Keratinocyte (primary cell): ENCODE data around the gene PRM1. TPM values are rescaled to one million over a fixed set of nuclear protein-coding genes. Genes with fewer than 3 reads are reported as not detected.
"Not testable (repeated sequence)": the region's sequence is repeated elsewhere in the genome, so short reads cannot be mapped to it uniquely, and the experiment has no call there.

Experiments
- DNase-seq: peaks from one replicate; pipeline ENCODE4 v3.0.0-alpha.2; 2011; ENCODE audit warnings: low read depth, missing footprints, low spot score
- FAIRE-seq: peaks from 2 replicates; lab custom pipeline; 2011; peaks lifted over from hg19 to GRCh38; lab: Jason Lieb, UNC
- H2AFZ ChIP-seq: 2 replicates; pipeline ENCODE4 v1.6.0; 2012; ENCODE audit warnings: low read length, control low read depth, inconsistent platforms; ENCODE audit not compliant: control insufficient read depth
- H3K27ac ChIP-seq: 2 replicates; pipeline ENCODE4 v1.5.1; 2011; ENCODE audit warnings: low read length; ENCODE audit not compliant: control insufficient read depth, insufficient read depth
- H3K27me3 ChIP-seq: 3 replicates; pipeline ENCODE4 v1.6.0; 2011; ENCODE audit warnings: low read length; ENCODE audit not compliant: control insufficient read depth, insufficient read depth; ENCODE audit errors: extremely low read depth
- H3K36me3 ChIP-seq, 2 experiments: 2 replicates in 1 of 2; 3 replicates in 1 of 2; pipeline ENCODE4 v1.5.1; 2011; ENCODE audit warnings: low read length in 2 of 2, mild to moderate bottlenecking in 1 of 2; ENCODE audit not compliant: control insufficient read depth in 2 of 2, insufficient read depth in 2 of 2; ENCODE audit errors: extremely low read depth in 1 of 2
- H3K4me1 ChIP-seq: 3 replicates; pipeline ENCODE4 v1.5.1; 2011; ENCODE audit warnings: low read length; ENCODE audit not compliant: control insufficient read depth, insufficient read depth; ENCODE audit errors: extremely low read depth
- H3K4me2 ChIP-seq: 3 replicates; pipeline ENCODE4 v1.6.0; 2011; ENCODE audit warnings: low read depth, low read length; ENCODE audit not compliant: control insufficient read depth, insufficient read depth; ENCODE audit errors: extremely low read depth
- H3K4me3 ChIP-seq, 3 experiments: fragments of 200-600 bp in 1 of 3; sonication (generic) in 1 of 3; 2 replicates in 2 of 3; 3 replicates in 1 of 3; pipeline ENCODE4 v1.5.1; 2011 to 2016; ENCODE audit warnings: low read length in 3 of 3, mild to moderate bottlenecking in 3 of 3, control low read depth in 2 of 3, inconsistent platforms in 1 of 3, low read depth in 1 of 3, mixed read lengths in 1 of 3, mixed run types in 1 of 3, moderate library complexity in 1 of 3; ENCODE audit not compliant: control insufficient read depth in 2 of 3, insufficient read depth in 2 of 3; ENCODE audit errors: extremely low read depth in 1 of 3
- H3K79me2 ChIP-seq: 2 replicates; pipeline ENCODE4 v1.6.0; 2012; ENCODE audit warnings: low read length; ENCODE audit not compliant: control insufficient read depth, insufficient read depth
- H3K9ac ChIP-seq: 3 replicates; pipeline ENCODE4 v1.6.0; 2011; ENCODE audit warnings: low read length; ENCODE audit not compliant: control insufficient read depth, insufficient read depth; ENCODE audit errors: extremely low read depth
- H3K9me1 ChIP-seq: 3 replicates; pipeline ENCODE4 v1.6.0; 2011; ENCODE audit warnings: low read length; ENCODE audit not compliant: control insufficient read depth, insufficient read depth; ENCODE audit errors: extremely low read depth
- H3K9me3 ChIP-seq: 2 replicates; pipeline ENCODE4 v1.5.1; 2012; ENCODE audit warnings: low read depth, low read length; ENCODE audit not compliant: control insufficient read depth
- H4K20me1 ChIP-seq: 3 replicates; pipeline ENCODE4 v1.6.0; 2011; ENCODE audit warnings: low read length; ENCODE audit not compliant: control insufficient read depth, insufficient read depth; ENCODE audit errors: extremely low read depth
- EZH2 ChIP-seq: IDR thresholded peaks from one replicate; pipeline ENCODE4 v1.6.1; 2012; ENCODE audit warnings: inconsistent platforms, mild to moderate bottlenecking, low read length, moderate library complexity
- dilution Hi-C: fragments of 300-500 bp; cut with MboI; formaldehyde crosslinking; loops from one replicate; pipeline ENCODE4 v1.7.0; 2020; ENCODE audit warnings: low sequenced_read_pairs; ENCODE audit not compliant: extremely low pct_ligation_motif_present
- polyA plus RNA-seq, 5 experiments: library from polyadenylated mRNA; depleted of rRNA in 3 of 5; stranded (reverse) in 3 of 5; stranded (forward) in 1 of 5; unstranded in 1 of 5; fragments of >200 nt; gene quantifications; 1 replicate in 1 of 5; 2 replicates in 3 of 5; 3 replicates in 1 of 5; pipeline versions ENCODE4 v1.2.1 to v1.2.3, GENCODE V29; 2011 to 2012; ENCODE audit warnings: missing spikeins in 2 of 5, low read depth in 1 of 5, low replicate concordance in 1 of 5
- TF ChIP-seq, protein P1 (sequence below), 3 experiments: IDR thresholded peaks in 1 of 3; conservative IDR thresholded peaks in 1 of 3; optimal IDR thresholded peaks in 1 of 3; 2 replicates in 2 of 3; 3 replicates in 1 of 3; pipeline versions ENCODE3 to v1.5.1; 2011; ENCODE audit warnings: low read length in 3 of 3, mild to moderate bottlenecking in 3 of 3, moderate library complexity in 2 of 3, control low read depth in 1 of 3, inconsistent platforms in 1 of 3; ENCODE audit not compliant: insufficient read depth in 2 of 3; ENCODE audit errors: extremely low read depth in 1 of 3

Gene PRM1
- polyA plus RNA-seq, 1 donor (not counting 4 experiments of a cell fraction or from before 2014, with no cell fraction given) = not detected

DNA sequence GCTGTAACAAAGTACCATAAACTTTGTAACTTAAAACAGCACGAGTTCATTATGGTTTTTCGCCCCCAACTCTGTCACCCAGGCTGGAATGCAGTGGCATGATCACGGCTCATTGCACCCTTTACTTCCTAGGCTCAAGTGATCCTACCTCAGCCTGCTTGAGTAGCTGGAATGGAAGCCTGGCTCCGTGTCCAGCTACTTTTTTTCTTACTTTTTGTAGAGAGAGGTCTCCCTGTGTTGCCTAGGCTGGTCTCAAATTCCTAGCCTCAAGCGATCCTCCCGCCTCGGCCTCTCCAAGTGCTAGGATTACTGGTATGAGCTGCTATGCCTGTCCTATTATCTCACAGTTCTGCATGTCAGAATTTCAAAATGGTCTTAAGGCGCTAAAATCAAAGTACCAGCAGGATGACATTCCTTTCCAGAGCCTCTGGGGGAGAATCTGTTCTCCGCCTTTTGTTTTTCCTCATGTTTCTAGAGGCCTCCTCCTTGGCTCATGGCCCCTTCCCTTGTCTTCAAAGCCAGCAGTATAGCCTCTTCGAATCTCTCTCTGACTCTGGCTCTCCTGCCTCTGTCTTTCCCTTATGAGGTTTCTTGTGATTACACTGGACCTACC is 10.1 kb upstream of the PRM1 start:
- no peak for FAIRE-seq
- Histone ChIP-seq H3K4me2 (no peak overlapping the region), H3K9me3 (no peaks in the 10 kb centered on the region), H3K4me1 (no peaks in the 10 kb centered on the region), H3K4me3 (no peak overlapping the region), H4K20me1 (no peaks in the 10 kb centered on the region), H3K79me2 (no peaks in the 10 kb centered on the region), H3K27me3 (peaks cover 4% of the 10 kb centered on the region), H3K36me3 (no peaks in the 10 kb centered on the region), H3K9ac (no peak overlapping the region), H3K27ac (no peak overlapping the region), H2AFZ (no peak overlapping the region), H3K9me1 (no peaks in the 10 kb centered on the region)
- TF ChIP-seq, protein P1, sequence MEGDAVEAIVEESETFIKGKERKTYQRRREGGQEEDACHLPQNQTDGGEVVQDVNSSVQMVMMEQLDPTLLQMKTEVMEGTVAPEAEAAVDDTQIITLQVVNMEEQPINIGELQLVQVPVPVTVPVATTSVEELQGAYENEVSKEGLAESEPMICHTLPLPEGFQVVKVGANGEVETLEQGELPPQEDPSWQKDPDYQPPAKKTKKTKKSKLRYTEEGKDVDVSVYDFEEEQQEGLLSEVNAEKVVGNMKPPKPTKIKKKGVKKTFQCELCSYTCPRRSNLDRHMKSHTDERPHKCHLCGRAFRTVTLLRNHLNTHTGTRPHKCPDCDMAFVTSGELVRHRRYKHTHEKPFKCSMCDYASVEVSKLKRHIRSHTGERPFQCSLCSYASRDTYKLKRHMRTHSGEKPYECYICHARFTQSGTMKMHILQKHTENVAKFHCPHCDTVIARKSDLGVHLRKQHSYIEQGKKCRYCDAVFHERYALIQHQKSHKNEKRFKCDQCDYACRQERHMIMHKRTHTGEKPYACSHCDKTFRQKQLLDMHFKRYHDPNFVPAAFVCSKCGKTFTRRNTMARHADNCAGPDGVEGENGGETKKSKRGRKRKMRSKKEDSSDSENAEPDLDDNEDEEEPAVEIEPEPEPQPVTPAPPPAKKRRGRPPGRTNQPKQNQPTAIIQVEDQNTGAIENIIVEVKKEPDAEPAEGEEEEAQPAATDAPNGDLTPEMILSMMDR (optimal IDR thresholded peaks at IDR 0.05 in 1 of 3, IDR thresholded peaks at IDR 0.05 in 1 of 3, conservative IDR thresholded peaks at IDR 0.05 in 1 of 3; ENCODE audit: extremely low read depth in 1 of 3, insufficient read depth in 2 of 3, low read length in 3 of 3) = no peak
- TF ChIP-seq EZH2 = no peak
- DNase-seq = no peak
- dilution Hi-C loops = no loop called here

DNA sequence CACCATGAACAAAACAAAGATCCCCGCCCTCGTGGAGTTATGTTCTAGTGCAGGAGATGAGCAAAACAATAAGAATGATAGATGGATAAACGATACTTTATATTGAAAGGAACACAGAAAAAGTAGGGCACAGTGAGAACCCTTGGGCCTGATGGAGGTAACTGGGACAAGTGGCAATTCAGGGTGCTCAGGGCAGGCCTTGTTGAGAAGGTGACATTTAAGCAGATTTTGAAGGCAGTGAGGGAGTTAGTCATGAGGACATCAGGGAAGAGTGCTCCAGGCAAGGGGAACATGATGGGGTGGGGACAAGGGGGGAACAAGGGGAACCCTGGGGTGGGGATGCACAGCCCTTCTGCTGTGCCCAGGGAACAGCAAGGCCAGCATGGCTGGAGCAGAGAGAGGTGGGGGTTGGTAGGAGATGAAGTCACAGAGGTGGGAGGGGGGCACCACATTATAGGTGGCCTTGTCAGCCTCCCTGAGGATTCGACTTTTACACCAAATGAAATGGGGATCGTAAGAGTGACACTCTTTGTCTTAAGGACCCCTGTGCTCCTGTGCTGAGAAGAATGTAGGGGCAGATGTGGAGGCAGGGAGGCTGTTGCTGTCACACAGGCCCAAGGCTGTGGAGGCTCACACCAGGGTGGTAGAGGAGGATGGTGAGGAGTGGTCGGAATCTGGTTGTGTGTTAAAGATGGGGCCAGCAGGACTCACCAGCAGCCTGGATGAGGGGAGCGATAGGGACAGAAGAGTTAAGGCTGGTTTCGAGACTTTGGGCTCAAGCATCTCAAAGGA is 9.2 kb upstream of the PRM1 start:
- DNase-seq (no peak), FAIRE-seq (no peak)
- no peaks in the 10 kb centered on the region for H3K79me2 ChIP-seq
- H4K20me1 ChIP-seq = no peaks in the 10 kb centered on the region
- no peak overlapping the region for H2AFZ ChIP-seq
- no peak overlapping the region for H3K4me3 ChIP-seq
- H3K9me3 ChIP-seq = no peaks in the 10 kb centered on the region
- peaks cover 4% of the 10 kb centered on the region for H3K27me3 ChIP-seq
- no peak overlapping the region for H3K9ac ChIP-seq
- no peak overlapping the region for H3K27ac ChIP-seq
- no peaks in the 10 kb centered on the region for H3K4me1 ChIP-seq
- H3K4me2 ChIP-seq = no peak overlapping the region
- no peaks in the 10 kb centered on the region for H3K9me1 ChIP-seq
- dilution Hi-C loops = no loop called here
- H3K36me3 ChIP-seq = no peaks in the 10 kb centered on the region
- TF ChIP-seq, protein P1 (optimal IDR thresholded peaks at IDR 0.05 in 1 of 3, IDR thresholded peaks at IDR 0.05 in 1 of 3, conservative IDR thresholded peaks at IDR 0.05 in 1 of 3; ENCODE audit: extremely low read depth in 1 of 3, insufficient read depth in 2 of 3, low read length in 3 of 3) = no peak
- no peak for TF ChIP-seq EZH2

DNA sequence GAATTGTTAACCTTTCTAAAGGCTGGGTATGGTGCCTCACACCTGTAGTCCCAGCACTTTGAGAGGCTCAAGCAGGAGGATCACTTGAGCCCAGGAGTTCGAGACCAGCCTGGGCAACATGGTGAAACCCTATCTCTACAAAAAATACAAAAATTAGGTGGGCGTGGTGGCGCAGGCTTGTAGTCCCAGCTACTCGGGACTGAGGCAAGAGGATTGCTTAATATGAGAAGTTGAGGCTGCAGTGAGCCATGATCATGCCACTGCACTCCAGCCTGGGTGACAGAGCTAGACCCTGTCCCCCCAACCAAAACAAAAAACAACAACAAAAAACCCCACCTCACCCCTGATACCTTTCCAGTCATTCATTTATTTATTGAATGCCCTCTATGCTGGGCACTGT is 8.6 kb upstream of the PRM1 start:
- DNase-seq, H3K27me3 ChIP-seq, H3K9me3 ChIP-seq, H2AFZ ChIP-seq, FAIRE-seq, H3K79me2 ChIP-seq, H3K4me3 ChIP-seq, dilution Hi-C loops, H3K9ac ChIP-seq, H4K20me1 ChIP-seq, H3K4me2 ChIP-seq, H3K36me3 ChIP-seq, H3K4me1 ChIP-seq, H3K9me1 ChIP-seq, H3K27ac ChIP-seq: not testable (repeated sequence)
